Measurements from ENCODE around the gene TNFRSF11A. TPM values are rescaled to one million over a fixed set of nuclear protein-coding genes. Genes with fewer than 3 reads are reported as not detected.

Gene TNFRSF11A
- total RNA-seq, 1 experiment from 2014 or later = 0.16 TPM

GRCh38 chr18:62287781-62288664 is 37.1 kb upstream of the TNFRSF11A start:
- Histone ChIP-seq H3K4me1 (0 out of 2 replicates have a peak, but pooled peaks cover 4% of the 10 kb centered on the region), H3K4me3 (ENCODE audit: low read depth, low read length) (no peak overlapping the region), H3K27me3 (replicated peaks; ENCODE audit: control insufficient read depth, insufficient read depth, low read length) (no peaks in the 10 kb centered on the region), H3K36me3 (ENCODE audit: control insufficient read depth, insufficient read depth, low read length) (no peaks in the 10 kb centered on the region), H3K9me3 (no peaks in the 10 kb centered on the region)
- H3K36me3 Mint-ChIP-seq (ENCODE audit: insufficient read depth, unreplicated experiment) = no peaks in the 10 kb centered on the region
- H3K27me3 Mint-ChIP-seq (ENCODE audit: insufficient read depth, unreplicated experiment) = no peaks in the 10 kb centered on the region
- no peak for TF ChIP-seq CTCF (IDR thresholded peaks at IDR 0.05; ENCODE audit: insufficient read depth in 1 of 2, low read depth in 1 of 2, low read length in 1 of 2, severe bottlenecking in 1 of 2, unreplicated experiment in 1 of 2)
- DNase-seq = peak in 1 of 2 experiments; percentile 0
- intact Hi-C loops (cut with micrococcal nuclease; ENCODE audit: unreplicated experiment) = no loop called here
- ChIA-PET CTCF (no interaction called here), POLR2A (no interaction called here)
- no TSS peak for BruUV-seq (replicated peaks)
- peak overlapping the region; percentile 1 for H3K27ac Mint-ChIP-seq (ENCODE audit: unreplicated experiment)
- no peaks in the 10 kb centered on the region for H3K9me3 Mint-ChIP-seq (ENCODE audit: unreplicated experiment)
- H3K4me1 Mint-ChIP-seq (ENCODE audit: low read depth, unreplicated experiment) = peaks cover 4% of the 10 kb centered on the region
- H3K4me3 Mint-ChIP-seq (ENCODE audit: unreplicated experiment) = no peak overlapping the region

- Mint-ChIP-seq H3K27me3 (ENCODE audit: insufficient read depth, unreplicated experiment) (no peaks in the 10 kb centered on the region), H3K9me3 (ENCODE audit: unreplicated experiment) (no peaks in the 10 kb centered on the region), H3K4me3 (ENCODE audit: unreplicated experiment) (no peak overlapping the region), H3K4me1 (ENCODE audit: low read depth, unreplicated experiment) (peaks cover 4% of the 10 kb centered on the region), H3K27ac (ENCODE audit: unreplicated experiment) (no peak overlapping the region), H3K36me3 (ENCODE audit: insufficient read depth, unreplicated experiment) (no peaks in the 10 kb centered on the region)
- Histone ChIP-seq H3K27me3 (replicated peaks; ENCODE audit: control insufficient read depth, insufficient read depth, low read length) (no peaks in the 10 kb centered on the region), H3K4me1 (0 out of 2 replicates have a peak, but pooled peaks cover 4% of the 10 kb centered on the region), H3K4me3 (ENCODE audit: low read depth, low read length) (no peak overlapping the region), H3K9me3 (no peaks in the 10 kb centered on the region), H3K36me3 (ENCODE audit: control insufficient read depth, insufficient read depth, low read length) (no peaks in the 10 kb centered on the region)
- no peak for DNase-seq
- no TSS peak for BruUV-seq (replicated peaks)
- CTCF ChIA-PET = no interaction called here
- POLR2A ChIA-PET = no interaction called here
- intact Hi-C loops (cut with micrococcal nuclease; ENCODE audit: unreplicated experiment) = no loop called here
- TF ChIP-seq CTCF (IDR thresholded peaks at IDR 0.05; ENCODE audit: insufficient read depth in 1 of 2, low read depth in 1 of 2, low read length in 1 of 2, severe bottlenecking in 1 of 2, unreplicated experiment in 1 of 2) = no peak
These were observed 36.5 kb upstream of the TNFRSF11A start for GRCh38 chr18:62288665-62289008.

- no peak for DNase-seq
- Histone ChIP-seq H3K4me1 (0 out of 2 replicates have a peak, but pooled peaks cover 4% of the 10 kb centered on the region), H3K27me3 (replicated peaks; ENCODE audit: control insufficient read depth, insufficient read depth, low read length) (no peaks in the 10 kb centered on the region), H3K36me3 (ENCODE audit: control insufficient read depth, insufficient read depth, low read length) (no peaks in the 10 kb centered on the region), H3K4me3 (ENCODE audit: low read depth, low read length) (no peak overlapping the region), H3K9me3 (no peaks in the 10 kb centered on the region)
- POLR2A ChIA-PET = no interaction called here
- no peak overlapping the region for H3K4me3 Mint-ChIP-seq (ENCODE audit: unreplicated experiment)
- no peaks in the 10 kb centered on the region for H3K9me3 Mint-ChIP-seq (ENCODE audit: unreplicated experiment)
- H3K4me1 Mint-ChIP-seq (ENCODE audit: low read depth, unreplicated experiment) = peaks cover 4% of the 10 kb centered on the region
- TF ChIP-seq CTCF (IDR thresholded peaks at IDR 0.05; ENCODE audit: insufficient read depth in 1 of 2, low read depth in 1 of 2, low read length in 1 of 2, severe bottlenecking in 1 of 2, unreplicated experiment in 1 of 2) = no peak
- CTCF ChIA-PET = no interaction called here
- no TSS peak for BruUV-seq (replicated peaks)
- H3K27ac Mint-ChIP-seq (ENCODE audit: unreplicated experiment) = no peak overlapping the region
- H3K27me3 Mint-ChIP-seq (ENCODE audit: insufficient read depth, unreplicated experiment) = no peaks in the 10 kb centered on the region
- intact Hi-C loops (cut with micrococcal nuclease; ENCODE audit: unreplicated experiment) = no loop called here
- H3K36me3 Mint-ChIP-seq (ENCODE audit: insufficient read depth, unreplicated experiment) = no peaks in the 10 kb centered on the region
These were observed 36.1 kb upstream of the TNFRSF11A start for GRCh38 chr18:62289047-62289446.
